LoVo (cell line): Measurements from ENCODE around the gene YWHAE.
"Not testable (repeated sequence)": the region's sequence is repeated elsewhere in the genome, so short reads cannot be mapped to it uniquely, and the experiment has no call there.

Experiments used
- DNase-seq: peaks from one replicate; pipeline ENCODE4 v3.0.0-alpha.2; 2016; ENCODE audit warnings: low spot score

Gene YWHAE

GRCh38 chr17:1399679-1400512, at the start of gene YWHAE:
TSS of gene YWHAE (minus strand) at chr17:1400222. CDS start at chr17:1400110, 112 bp downstream.
- DNase-seq, result peak; percentile 96

- DNase-seq, result no peak
Measured at GRCh38 chr17:1449412-1449967, 49.5 kb upstream of the YWHAE start.

GRCh38 chr17:1447052-1447451, 47.0 kb upstream of the YWHAE start:
- DNase-seq, result no peak

- DNase-seq, result no peak
Measured at GRCh38 chr17:1446201-1446600, 46.2 kb upstream of the YWHAE start.

- not testable (repeated sequence) for DNase-seq
Measured at GRCh38 chr17:1445695-1446094, 45.7 kb upstream of the YWHAE start.

- not testable (repeated sequence) for DNase-seq
Measured at GRCh38 chr17:1442721-1443120, 42.7 kb upstream of the YWHAE start.

GRCh38 chr17:1442187-1442586, 42.2 kb upstream of the YWHAE start:
- no peak for DNase-seq

- DNase-seq, result no peak
Measured at GRCh38 chr17:1440921-1441320, 40.9 kb upstream of the YWHAE start.

- no peak for DNase-seq
Measured at GRCh38 chr17:1438593-1439083, 38.6 kb upstream of the YWHAE start.

- DNase-seq, result no peak
Measured at GRCh38 chr17:1435326-1435725, 35.3 kb upstream of the YWHAE start.

- no peak for DNase-seq
Measured at GRCh38 chr17:1434150-1434549, 34.1 kb upstream of the YWHAE start.

- no peak for DNase-seq
Measured at GRCh38 chr17:1431631-1432104, 31.6 kb upstream of the YWHAE start.

- DNase-seq, result no peak
Measured at GRCh38 chr17:1423456-1424135, 23.6 kb upstream of the YWHAE start.

GRCh38 chr17:1422885-1423284, 22.9 kb upstream of the YWHAE start:
- no peak for DNase-seq

- DNase-seq, result no peak
Measured at GRCh38 chr17:1421470-1421869, 21.4 kb upstream of the YWHAE start.

- DNase-seq, result no peak
Measured at GRCh38 chr17:1420981-1421380, 21.0 kb upstream of the YWHAE start.

GRCh38 chr17:1420163-1420562, 20.1 kb upstream of the YWHAE start:
- DNase-seq, result no peak

GRCh38 chr17:1418476-1418875, 18.5 kb upstream of the YWHAE start:
- DNase-seq, result not testable (repeated sequence)

- no peak for DNase-seq
Measured at GRCh38 chr17:1416414-1416813, 16.4 kb upstream of the YWHAE start.

- no peak for DNase-seq
Measured at GRCh38 chr17:1414634-1415033, 14.6 kb upstream of the YWHAE start.

- no peak for DNase-seq
Measured at GRCh38 chr17:1414001-1414574, 14.1 kb upstream of the YWHAE start.

GRCh38 chr17:1413281-1413791, 13.3 kb upstream of the YWHAE start:
- DNase-seq, result peak; percentile 64
